GM12892 (cell line): ENCODE results near the gene PARVB.

ENCODE experiments used
- POLR2A ChIP-seq: IDR thresholded peaks from 2 replicates; pipeline ENCODE4 v1.6.1; 2011; ENCODE audit warnings: low read depth, low read length, control low read depth
- POLR2AphosphoS5 ChIP-seq: IDR thresholded peaks from 2 replicates; pipeline ENCODE4 v1.6.1; 2011; ENCODE audit warnings: low read depth, low read length, control low read depth
- TAF1 ChIP-seq: IDR thresholded peaks from 2 replicates; pipeline ENCODE4 v1.6.1; 2011; ENCODE audit warnings: low read depth, mild to moderate bottlenecking, control low read depth, low read length, borderline replicate concordance

DNA sequence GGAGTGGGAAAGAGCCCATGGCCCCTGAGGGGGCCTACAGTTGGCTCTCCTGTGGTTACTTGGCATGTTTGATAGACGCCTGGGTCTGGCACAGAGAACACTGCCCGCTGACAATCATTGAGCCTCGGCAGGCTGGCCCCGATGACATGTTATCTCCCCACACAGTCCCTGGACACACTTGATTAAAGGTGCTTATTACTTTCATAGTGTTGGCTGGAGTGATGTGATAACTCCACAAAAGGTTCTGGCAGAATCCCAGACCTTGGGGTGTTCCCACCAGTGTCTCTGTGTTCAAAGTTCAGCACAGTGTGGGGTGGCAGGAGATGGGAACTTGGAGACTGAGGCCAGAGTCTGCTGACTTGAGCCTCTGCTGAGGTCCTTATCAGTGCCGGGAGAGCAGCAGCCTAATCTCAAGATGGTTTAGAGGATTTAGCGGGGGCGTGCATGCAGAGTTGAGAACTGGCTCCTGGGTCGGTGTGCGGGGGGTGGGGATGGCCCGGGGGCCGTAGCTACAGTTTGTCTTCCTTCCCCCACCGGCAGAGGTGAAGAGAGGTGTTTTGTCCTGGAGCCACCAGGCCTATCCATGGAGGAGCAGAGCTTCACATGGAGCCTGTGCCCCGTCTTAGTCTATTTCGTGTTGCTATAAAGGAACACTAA lies 22.5 kb downstream of the PARVB start:
- TF ChIP-seq TAF1 = no peak
- TF ChIP-seq POLR2AphosphoS5 = no peak
- no peak for TF ChIP-seq POLR2A
